NCI-H774 (cell line): Measurements from ENCODE around the gene HMGB3.
"Not testable (repeated sequence)": the region's sequence is repeated elsewhere in the genome, so short reads cannot be mapped to it uniquely, and the experiment has no call there.

ENCODE experiments used
- DNase-seq: peaks from one replicate; lab custom pipeline; 2025; lab: John Stamatoyannopoulos, UW

Gene HMGB3

GRCh38 chrX:150977411-150978162, 5.5 kb upstream of the HMGB3 start:
- DNase-seq, result no peak

GRCh38 chrX:150980186-150980585, 2.9 kb upstream of the HMGB3 start:
- DNase-seq, result no peak

- DNase-seq, result no peak
These were observed 2.4 kb upstream of the HMGB3 start for GRCh38 chrX:150980711-150981110.

- no peak for DNase-seq
These were observed 824 bp upstream of the HMGB3 start for GRCh38 chrX:150982235-150982787.

GRCh38 chrX:150983521-150984168, 510 bp downstream of the HMGB3 start:
- no peak for DNase-seq

GRCh38 chrX:150984169-150984824, 1.2 kb downstream of the HMGB3 start:
- DNase-seq, result no peak

GRCh38 chrX:150987687-150988086, 4.6 kb downstream of the HMGB3 start:
- not testable (repeated sequence) for DNase-seq

- DNase-seq, result no peak
These were observed 6.3 kb downstream of the HMGB3 start for GRCh38 chrX:150989420-150989819.

- DNase-seq, result no peak
These were observed 7.8 kb downstream of the HMGB3 start for GRCh38 chrX:150990910-150991309.

- DNase-seq, result no peak
These were observed 17.8 kb downstream of the HMGB3 start for GRCh38 chrX:151000861-151001331.

GRCh38 chrX:151004085-151004484, 20.9 kb downstream of the HMGB3 start:
- no peak for DNase-seq

- DNase-seq, result no peak
These were observed 23.4 kb downstream of the HMGB3 start for GRCh38 chrX:151006410-151007109.

- no peak for DNase-seq
These were observed 26.4 kb downstream of the HMGB3 start for GRCh38 chrX:151009582-151009981.

- DNase-seq, result no peak
These were observed 30.1 kb downstream of the HMGB3 start for GRCh38 chrX:151013164-151013743.

GRCh38 chrX:151015684-151016083, 32.5 kb downstream of the HMGB3 start:
- DNase-seq, result no peak

GRCh38 chrX:151019856-151020255, 36.7 kb downstream of the HMGB3 start:
- no peak for DNase-seq

- DNase-seq, result no peak
These were observed 47.7 kb downstream of the HMGB3 start for GRCh38 chrX:151030845-151031244.

- DNase-seq, result no peak
These were observed 48.3 kb downstream of the HMGB3 start for GRCh38 chrX:151031391-151031975.

- no peak for DNase-seq
These were observed 56.2 kb downstream of the HMGB3 start for GRCh38 chrX:151039351-151039750.
